Right renal cortex interstitium (tissue), 3 donors: ENCODE results near the gene FUT7. TPM values are rescaled to one million over a fixed set of nuclear protein-coding genes. Genes with fewer than 3 reads are reported as not detected.
"Not testable (repeated sequence)": the region's sequence is repeated elsewhere in the genome, so short reads cannot be mapped to it uniquely, and the experiment has no call there.

Experiments
- DNase-seq, 3 donors: peaks; one replicate each; pipeline ENCODE4 v3.0.0-alpha.2; 2013; ENCODE audit warnings: low read depth in 3 of 3, low spot score in 2 of 3
- polyA plus RNA-seq, 3 donors: library from polyadenylated mRNA; unstranded; fragments of 120-200 nt; gene quantifications; one replicate each; pipeline ENCODE4 v1.2.1, GENCODE V29; 2013; ENCODE audit not compliant: insufficient read length in 3 of 3

Gene FUT7
- polyA plus RNA-seq, 3 donors, result 0.06 TPM; not detected in 2

DNA sequence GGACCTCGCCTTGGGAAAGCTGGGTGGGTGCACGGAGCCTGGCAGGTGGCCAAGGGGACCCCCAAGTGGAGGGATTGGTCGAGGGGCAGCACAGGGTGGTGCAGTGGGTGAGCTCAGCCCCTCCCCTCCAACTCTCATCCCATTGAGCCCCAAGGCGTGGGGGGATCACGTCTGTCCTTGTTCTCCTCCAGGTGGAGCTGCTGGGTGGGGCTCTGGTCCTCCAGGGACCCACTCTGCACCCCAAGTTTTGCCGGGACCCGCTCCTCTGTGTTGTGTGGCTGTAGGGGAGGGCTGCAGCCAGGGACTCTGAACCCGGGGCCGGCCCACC, 3.6 kb upstream of the FUT7 start:
- no peak for DNase-seq

DNA sequence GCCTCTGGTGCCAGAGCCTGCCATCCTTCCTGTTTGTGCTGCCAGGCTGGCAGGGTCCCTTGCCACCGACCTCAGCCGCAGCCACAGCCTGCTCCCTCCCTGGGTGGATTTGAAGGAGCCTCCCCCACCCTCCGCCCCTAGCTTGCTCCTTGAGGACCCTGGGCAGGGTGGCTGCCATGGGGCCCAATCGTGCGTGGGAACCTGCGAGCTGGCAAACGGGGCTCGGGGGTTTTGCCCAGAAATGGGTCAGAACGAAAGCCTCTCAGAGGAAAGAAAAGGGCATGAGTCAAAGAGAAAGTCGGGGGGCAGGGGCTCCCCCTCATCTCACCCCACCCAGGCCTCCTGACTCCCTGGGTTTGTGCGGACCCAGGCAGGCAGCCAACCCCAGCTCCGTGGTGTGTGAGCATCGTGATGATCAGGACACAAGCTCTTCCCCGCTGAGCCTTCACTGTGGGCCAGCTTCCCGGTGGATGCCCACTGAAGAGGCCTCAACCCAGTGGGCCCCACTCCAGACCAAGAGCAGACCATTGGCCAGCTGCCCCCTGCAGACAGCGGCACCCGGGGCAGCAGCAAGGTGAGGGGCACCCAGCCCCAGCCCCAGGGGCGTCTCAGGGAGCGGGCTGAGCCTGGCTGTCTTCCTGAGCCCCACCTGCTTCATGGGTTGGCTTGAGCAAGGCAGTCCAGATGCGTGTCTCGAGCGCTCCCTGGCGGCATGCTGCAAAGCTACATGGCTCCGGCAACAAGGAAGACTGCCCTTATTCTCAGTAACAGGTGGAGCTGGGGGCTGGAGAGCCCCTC, 3.0 kb upstream of the FUT7 start:
- DNase-seq, result no peak

DNA sequence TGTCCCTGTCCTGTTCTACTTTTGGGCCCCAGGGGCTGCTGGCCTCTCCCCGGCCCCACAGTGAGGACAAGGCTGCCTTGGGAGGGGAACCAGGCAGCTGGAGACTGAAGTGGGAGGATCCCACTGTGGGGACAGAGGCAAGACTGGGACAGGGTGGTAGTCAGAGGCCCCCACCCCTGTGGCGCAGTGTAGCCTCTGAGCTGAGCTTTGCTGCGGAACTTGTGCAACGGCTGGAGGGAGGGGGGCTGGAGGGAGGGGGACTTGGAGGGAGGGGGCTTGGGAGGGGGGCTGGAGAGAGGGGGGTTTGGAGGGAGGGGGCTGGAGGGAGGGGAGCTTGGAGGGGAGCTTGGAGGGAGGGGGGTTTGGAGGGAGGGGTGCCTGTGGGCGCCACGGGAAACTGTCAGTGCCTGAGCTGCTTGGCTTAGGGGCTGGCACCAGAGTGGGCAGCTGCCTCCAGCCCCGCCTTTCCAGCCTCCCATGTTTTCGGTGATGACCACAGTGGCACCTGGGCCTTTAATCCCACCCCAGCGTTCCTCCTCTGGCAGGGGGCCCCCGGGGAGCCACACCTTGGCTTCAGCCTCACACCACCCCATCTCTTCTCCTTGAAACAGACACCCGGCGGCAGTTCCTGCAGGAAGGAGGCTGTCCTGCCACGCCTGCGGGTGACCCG, 2.3 kb upstream of the FUT7 start:
- no peak for DNase-seq

DNA sequence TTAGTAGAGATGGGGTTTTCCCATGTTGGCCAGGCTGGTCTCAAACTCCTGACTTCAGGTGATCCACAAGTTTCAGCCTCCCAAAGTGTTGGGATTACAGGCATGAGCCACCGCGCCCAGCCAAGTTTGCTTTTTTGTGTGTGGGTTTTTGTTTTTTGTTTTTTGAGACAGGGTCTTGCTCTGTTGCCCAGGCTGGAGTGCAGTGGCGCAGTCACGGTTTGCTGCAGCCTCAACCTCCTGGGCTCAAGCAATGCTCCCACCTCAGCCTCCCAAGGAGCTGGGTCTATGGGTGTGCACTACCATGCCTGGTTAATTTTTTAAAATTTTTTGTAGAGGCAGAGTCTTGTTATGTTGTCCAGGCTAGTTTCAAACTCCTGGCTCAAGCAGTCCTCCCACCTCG, 1.6 kb upstream of the FUT7 start:
- DNase-seq, result not testable (repeated sequence)

DNA sequence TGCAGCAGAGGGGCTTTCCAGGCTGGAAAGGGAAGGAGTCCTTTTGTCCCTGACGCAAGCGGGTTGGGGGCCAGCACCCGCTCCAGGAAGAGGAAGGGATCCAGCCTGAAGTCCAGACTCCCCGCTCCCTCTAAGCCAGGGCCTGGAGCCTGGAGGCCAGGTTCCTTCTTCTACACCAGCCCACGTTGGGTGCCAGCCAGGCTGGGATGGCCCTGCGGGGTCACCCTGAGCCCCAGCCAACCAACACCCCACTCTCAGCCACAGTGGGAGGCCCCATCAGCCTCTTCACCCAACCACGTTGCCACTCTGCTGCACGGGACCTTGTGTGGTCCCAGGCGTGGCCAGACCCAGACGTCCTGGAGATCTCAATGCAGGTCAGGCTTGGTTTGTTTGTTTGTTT, 970 bp upstream of the FUT7 start:
- no peak for DNase-seq

DNA sequence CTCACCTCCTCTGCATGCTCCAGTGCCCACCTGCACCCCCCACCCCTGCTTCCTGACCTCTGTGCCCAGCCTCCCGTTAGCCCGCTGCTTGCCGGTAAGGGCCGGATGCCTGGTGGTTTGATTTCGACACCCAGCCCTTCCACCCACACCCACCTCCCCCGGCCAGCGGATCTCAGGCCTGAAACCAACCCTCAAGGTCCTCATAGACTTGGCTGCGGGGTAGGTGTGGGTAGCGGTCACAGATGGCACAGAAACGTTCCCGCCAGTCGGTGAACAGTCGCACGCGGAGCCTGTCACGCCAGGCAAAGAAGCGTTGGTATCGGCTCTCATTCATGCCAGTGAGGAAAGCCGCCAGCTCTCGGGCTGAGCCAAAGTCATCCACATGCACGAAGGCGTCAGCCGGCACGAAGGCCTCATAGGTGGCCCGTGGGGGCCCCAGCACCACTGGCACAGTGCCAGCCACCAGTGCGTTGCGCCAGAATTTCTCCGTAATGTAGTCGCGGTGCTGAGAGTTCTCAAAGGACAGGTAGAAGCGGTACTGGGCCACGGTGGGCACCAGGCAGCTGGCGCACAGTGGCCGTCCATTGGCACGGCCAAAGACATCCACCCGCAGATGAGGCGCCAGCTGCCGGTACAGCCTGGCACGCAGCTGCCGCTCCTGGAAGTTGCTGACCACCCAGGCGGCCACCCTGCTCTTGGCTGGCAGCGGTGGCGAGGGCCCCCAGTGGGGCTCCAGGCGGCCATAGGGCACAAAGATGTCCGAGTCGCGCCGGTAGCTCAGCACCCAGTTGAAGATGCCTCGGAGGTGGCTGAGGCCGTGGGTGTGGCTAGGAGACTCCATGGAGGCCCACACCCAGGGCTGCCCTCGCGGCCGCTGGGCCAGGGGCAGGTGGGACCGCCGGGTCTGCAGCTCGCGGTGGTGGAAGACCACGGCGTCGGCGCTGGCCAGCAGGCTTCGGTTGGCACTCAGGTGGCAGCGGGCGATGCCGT, 1.1 kb downstream of the FUT7 start:
- DNase-seq, result no peak

DNA sequence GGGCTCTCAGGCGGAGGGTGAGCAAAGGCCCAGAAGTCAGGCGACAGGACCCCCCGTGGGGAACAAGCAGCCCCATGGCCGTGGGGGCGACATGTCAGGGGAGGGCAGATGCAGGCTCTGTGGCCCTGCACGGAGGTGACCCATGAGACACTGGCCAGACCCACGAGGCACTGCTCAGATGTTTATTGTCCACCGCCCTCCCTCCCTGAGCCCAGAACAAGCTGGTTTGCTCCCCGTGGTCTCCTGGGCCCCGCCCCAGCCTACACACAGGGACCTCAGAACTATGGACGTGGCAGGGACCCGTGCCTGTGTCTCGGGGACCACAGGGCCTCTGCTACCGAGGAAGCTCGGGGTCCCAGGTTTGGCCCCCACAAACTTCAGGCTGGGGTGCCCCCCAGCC, 1.9 kb downstream of the FUT7 start:
- DNase-seq, result no peak

DNA sequence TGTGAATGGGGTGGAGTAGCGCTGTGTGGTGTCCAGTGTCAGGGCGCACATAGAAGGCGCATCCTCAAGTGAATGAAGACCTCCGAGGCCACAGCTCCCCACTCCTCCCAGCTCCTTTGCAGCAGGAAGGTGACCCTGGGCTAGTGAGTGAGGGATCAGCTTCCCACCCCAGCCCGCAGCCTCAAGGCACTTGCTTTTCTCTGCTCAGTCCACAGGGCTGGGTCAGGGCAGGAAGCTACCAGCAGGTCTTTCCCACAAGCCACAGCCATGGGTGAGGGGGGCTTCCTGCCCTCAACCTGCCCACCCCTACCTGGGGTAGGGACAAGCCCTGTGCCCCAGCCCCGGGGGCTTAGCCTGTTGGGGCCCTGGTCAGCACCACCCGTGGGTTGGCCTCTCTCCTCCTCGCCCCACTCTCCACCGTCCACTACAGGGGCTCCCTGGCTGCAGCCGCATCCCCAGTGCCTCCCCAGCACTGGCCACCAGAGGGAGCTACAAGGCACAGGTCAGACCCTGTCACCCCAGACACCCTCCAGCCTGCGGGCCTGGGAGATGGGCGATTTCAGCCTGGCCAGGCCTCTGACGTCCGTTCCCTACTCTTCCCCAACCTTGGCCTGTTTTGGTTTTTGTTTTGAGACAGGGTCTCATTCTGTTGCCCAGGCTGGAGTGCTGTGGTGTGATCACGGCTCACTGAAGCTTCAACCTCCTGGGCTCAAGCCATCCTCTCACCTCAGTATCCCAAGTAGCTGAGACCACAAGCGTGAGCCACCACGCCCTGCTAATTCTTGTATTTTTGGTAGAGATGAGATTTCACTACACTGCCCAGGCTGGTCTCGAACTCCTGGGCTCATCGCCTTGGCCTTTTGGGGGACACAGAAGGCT, 2.6 kb downstream of the FUT7 start:
- no peak for DNase-seq

DNA sequence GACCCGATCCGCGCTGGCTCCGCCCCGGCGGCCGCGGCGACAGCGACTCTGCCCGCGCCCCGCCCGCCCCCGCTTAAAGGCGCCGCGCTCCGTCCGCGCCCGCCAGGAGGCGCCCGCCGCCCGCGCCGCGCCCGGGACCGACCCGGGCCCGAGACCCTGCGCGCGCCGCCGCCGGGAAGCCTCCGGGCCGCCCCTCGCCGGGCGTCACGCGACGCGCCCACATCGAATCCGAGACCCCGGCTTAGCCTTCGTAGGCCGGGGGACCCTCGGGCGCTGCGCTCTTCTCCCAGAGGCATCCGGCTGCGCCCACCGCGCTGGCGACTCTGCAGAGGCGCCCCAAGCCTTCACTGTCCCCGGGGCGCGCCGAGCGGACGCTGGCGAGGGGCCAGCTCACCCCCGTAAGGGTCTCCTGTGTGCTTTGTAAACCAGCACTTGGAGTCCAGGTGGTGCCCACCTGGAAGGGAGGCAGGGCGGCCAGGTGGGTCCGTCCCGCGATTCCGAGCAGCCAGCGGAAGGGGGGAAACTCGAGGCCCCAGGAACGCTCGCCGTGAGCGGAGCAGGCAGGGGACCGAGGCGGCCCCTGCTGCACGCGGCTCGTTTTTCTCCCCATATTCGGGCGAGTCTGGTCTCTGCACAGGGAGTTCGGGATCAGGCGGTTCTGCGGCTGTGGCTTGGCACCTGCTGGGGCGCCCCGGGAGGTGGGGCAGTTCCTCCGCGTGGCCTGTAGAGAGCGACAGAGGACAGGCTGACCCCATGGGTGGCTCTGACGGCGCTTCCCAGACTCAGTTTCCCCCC, 3.4 kb downstream of the FUT7 start:
- DNase-seq, result no peak

DNA sequence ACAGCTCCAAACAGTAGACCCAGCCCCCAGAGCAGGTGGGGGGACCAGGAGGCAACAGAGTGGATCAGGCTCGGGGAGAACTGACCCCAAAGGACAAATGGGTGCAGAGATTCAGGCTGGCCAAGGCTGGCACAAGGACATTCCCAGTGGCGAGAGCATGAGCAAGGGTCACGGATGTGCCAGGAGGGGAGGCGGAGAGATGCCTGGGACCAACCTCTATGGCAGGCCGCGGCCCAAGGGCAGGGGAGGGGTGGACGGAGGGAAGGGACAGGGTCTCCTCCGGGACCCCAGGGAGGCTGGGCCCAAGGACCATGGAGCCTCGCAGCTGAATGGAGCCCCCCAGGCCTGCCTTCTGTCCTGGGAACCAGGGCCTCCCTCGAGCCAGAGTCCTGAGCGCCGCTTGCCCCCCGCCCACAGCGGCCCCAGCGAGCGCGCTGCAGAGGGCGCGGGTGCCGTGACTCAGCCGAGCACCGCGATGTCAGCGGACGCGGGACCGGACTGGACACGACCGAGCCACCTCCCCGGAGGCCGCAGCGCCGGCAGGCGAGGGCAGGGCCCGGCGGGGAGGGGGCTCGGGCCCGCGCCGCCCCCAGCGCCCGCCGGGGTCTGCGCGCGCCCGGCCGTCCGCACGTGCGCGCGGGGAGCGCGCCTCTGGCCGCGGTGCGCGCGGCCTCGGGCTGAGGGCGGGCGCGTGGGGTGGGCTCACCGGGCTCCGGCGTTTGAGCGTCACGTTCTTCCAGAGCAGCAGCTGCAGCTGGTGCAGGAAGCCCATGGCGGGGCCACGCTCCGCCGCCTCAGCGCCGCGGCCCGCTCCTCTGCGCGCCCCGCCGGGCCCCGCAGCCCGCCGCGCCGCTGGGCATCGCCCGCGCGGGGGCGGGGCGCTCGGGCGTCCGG, 4.3 kb downstream of the FUT7 start, which contains the start of gene ABCA2:
Gene ABCA2, minus strand, starts transcription at position 869 of the 894 bp plus-strand sequence. Its CDS starts 97 bp downstream, at position 772.
- DNase-seq, result no peak

DNA sequence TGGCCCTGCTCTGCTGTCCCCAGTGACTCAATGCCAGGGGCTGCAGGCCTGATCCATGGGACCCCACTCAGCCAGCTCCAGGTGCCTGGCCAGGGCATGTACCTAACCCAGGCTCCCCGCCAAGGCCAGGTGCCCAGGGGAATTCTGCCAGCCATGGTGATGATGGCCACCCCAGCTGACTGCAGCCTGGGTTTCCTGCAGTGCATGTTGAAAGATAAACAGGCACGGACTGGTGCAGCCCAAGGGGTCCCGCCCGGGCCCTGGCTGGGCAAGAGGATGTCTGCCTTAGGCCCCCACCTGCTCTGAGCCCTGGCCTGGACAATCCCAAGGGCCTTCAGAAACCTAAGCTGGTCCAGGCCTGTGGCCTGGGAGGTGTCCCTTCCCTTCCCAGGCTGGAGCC, 5.1 kb downstream of the FUT7 start:
- DNase-seq, result no peak

DNA sequence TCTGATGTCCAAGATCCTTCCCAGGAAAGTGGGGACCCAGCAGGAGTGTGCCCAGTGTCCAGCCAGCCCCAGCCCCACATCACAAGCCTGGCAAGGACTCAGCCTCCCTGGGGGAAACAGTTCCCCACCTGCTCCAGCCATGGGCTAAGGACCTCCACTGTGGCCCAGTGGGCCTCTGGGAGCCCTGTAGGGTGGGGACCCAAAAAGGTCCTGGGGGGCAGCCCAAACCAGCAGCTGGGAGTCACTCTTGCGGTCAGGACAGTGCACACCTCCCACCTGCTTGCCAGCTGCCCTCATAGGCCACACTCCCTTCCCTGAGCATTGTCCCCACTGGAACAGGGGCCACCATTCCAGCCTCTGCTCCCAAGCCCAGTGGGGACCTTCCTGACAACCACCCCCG, 5.5 kb downstream of the FUT7 start:
- no peak for DNase-seq

DNA sequence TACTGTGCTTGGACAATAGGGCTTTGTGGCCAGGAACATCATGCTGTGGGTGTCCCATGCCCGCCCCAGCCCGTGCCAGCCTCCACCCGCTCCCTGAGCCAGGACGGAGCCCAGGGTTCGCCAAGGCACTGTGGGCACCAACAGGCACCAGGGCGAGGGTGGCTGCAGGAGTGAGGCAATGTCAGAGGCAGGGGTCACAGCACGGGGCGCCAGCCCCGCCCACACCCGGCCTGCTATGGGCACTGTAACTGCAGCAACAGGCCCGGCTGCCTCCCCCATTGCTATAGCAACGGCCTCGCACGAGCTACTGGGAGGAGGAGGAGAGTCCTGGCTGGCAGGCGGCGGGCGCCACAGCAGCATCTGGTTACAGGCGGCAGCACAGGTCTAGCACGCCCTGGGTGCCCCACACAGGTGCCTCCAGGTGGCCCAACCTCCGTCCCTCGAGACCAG, 6.3 kb downstream of the FUT7 start:
- no peak for DNase-seq

DNA sequence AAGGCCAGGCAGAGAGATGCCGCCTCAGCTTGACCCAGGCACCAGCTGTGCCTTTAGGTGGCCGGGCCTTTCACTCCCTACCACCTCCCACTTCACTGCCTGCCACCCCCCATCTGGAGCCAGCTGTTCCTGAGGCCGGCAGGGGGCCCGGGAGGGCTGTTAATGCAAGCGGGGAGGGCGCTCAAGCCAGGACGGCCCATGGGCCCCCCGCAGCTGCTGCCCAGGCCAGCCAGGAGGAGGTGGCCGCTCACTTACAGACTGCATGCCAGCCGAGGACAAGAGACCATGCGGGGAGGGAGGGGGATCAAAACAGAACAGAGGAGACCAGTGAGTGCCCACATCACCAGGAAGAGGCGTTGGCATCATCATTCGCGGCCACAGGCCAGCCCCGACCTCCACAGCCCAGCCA, 8.3 kb downstream of the FUT7 start:
- DNase-seq, result no peak

DNA sequence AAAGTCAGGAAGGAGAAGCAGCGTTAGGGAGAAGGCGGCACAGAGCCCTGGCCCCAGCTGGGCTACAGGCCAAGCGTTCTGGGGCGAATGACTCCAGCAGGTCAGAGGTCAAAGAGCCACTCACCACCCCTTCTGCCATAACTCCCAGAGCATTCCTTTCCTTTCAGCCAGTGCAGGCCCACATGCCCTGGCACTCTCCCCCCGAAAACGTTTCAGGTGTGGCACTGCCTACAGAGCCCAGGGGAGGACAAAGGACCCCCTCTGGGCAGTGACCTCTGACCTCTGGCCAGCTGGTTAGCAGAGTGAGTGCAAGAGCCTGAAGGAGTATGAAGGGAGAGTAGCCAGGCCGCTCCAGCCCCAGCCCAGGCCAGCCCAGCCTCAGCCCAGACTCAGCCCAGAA, 8.7 kb downstream of the FUT7 start:
- DNase-seq, result no peak

DNA sequence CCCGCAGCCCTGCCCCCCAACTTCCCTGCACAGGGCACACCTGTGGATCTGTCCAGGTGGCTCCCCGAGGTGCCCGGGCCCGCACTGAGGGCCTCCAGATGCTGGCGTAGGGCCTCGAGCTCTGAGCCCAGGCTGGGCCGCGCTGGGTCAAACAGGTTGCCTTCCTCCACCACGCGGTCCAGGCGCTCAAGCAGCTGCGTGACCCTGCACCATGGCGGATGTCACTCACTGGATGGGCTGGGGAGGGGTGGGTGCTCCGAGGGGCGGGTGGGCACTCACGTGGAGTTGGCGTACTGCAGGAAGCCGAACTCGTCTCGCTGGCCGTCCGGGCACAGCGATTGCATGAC, 9.3 kb downstream of the FUT7 start:
- DNase-seq, result no peak

DNA sequence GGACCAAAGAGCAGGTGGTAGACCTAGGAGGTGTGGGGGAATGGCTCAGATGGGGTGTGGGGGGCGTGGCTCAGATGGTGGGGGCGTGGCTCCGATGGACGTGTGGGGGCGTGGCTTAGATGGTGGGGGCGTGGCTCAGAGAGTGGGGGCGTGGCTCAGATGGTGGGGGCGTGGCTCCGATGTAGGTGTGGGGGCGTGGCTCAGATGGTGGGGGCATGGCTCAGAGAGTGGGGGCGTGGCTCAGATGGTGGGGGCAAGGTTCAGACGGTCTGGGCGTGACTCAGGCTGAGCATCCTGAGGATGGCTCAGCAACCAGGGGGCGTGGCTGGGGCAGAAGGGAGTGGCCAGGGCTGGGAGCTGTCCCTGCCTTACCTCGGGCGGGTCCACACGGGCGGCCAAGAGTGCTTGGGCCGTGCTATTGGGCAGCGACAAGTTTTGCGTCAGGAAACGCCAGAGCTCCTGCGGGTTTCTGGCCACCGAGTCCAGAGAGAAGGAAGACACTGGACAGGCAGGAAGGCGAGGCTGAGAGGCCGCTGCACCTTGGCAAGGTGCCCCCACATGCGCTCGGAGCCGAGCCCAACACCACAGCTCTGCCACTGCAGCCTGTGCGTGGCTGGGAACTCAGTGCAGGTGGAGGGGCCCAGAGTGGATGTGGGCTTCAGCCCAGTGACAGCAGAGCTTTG, 9.8 kb downstream of the FUT7 start:
- DNase-seq, result no peak

DNA sequence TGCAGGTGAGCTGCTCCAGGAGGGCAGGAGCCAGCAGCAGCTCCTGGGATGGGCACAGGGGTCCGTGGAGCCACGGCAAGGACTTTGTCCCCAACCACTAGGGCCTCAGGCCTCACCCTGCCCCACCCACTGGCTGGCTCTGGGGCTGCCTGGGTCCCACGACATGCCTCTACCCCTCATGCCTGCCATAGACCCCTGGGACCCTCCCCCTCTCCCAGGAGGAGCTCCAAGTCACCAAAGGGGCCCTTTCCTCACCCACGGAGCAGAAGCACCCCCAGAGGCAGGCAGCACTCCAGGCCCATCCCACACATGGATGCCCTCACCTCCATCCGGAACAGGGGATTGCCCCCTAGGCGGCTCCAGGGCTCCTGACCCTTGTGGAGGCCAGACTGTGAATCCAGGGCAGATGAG, 10.3 kb downstream of the FUT7 start:
- no peak for DNase-seq
